GM18858 (cell line): ENCODE data around the gene HIVEP3.

ENCODE experiments used
- ATAC-seq: cut with Tn5 transposase; IDR thresholded peaks from one replicate; pipeline ENCODE4 v1.9.1; 2021; ENCODE audit not compliant: unreplicated experiment

HIVEP3 gene

DNA sequence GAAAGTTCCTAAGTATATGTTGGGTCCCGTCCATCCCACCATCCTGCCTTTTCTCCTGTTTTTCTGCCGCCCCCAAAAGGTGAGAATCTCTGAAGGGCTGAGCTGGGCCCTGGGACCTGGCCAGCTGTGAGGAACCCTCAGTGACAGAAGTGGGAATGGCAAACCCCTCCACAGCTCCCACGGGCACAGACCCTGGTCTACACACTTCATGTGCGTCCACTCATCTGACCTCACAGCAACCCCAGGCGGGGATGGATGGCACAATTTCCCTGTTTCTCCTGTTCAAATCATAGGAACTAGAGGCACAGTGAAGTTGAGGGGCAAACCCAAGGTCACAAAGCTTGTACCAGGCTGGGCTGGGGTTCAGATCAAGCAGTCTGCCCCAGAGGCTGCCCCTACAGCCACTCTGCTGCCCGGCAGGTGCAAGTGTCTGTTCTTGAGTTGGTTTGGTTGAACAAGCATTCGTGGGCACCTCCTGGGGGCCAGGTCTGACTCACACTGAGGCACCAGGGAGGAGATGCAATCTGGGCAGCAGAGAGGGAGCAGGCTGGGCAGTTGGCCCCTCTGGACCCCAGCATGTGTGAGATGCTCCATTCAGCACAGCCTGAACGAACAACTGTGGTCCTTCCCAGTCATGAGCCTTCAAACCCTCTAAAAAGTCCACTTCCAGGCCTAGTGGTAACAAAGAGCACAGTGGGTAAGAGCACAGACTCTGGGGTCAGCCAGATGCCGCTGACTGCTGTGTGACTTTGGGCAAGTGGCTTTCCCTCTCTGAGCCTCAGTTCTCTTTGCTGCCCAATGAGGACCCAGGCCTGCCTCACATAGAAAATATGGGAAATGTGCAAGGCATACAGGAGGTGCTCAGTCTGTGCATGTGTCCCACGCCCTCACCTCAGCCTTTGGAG, 438.3 kb downstream of the HIVEP3 start:
- ATAC-seq, result no peak

DNA sequence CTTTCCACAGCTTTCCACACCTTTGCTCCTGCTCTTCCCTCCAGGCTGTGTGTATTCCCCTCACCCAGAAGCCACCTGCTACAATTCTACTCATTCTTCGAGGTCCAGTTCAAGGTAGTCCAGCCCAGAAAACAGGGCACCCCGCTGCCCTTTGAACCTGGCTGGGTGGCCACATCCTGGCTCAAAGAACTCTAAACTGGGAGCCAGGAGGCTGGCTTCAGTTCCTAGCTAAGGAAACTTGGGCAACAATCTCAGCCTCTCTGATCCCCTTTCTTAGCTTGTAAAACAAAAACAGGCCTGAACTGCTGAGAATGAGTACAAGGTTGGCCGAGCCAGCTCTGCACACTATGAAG, 438.9 kb downstream of the HIVEP3 start:
- ATAC-seq, result no peak

DNA sequence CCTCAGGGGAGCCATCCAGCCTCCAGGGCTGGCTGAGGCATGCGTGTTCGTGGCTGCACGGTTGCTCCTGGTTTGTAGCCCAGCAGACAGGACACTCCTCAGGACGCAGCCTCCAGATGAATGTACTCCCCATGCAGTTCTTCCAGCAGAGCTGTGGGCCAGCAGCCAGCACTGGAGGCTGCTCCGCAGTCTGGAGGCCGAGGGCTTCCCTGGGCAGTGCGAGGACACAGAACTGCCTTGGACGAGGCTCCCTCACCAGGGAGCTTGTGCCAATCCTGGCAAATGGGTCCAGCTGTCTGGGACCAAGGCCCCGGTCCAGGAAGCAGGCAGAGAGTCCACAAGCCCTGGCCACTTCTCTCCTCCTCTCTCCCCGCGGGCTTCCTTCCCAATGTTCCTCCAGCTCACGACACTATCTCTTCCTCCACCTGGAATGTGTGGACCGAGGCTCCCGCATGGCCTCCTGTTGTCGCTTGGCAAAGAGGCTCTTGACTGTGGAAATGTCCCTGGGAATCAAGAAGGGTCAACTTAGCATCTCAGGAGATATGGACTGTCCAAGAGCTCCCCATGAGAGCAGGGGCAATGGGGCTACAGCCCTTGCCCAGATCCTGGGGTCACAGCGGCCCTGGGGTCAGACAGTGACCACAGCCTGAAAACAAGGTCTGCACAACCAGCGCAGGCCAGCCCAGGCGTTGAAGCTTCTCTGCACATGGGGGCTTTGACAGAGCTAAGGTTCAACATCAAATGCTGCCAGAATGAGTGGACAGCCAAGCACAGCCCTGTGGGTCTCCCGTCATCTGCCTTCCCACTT, 439.5 kb downstream of the HIVEP3 start:
- no peak for ATAC-seq

DNA sequence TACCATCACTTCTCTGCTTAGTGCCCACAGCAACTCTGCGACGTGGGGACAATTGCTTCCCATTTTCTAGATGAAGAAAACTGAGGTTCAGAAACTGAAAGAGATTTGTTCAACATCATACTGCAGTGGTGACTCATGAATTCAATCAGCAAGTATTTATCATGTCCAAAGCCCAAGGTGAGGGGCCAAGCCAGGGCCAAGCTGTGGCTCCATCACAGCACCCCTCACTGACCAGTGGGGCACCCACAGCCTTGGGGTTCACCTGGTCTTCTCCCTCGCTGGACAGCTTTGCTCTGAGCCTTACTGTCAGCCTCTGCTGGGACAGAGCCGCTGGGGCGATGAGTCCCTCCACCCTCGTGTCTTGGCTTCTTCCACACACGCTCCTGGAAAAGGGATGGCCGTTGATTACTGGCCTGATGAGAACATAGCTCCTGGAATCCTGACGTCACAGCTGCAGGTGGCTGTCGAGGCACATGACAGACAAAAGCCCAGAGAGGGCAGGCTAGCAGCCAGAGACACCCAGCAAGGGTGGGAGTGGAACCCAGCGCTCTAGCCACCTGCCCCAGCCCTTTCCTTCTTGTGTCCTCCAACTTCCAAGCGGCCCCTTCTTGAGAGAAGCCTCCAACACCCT, 440.5 kb downstream of the HIVEP3 start:
- no peak for ATAC-seq

DNA sequence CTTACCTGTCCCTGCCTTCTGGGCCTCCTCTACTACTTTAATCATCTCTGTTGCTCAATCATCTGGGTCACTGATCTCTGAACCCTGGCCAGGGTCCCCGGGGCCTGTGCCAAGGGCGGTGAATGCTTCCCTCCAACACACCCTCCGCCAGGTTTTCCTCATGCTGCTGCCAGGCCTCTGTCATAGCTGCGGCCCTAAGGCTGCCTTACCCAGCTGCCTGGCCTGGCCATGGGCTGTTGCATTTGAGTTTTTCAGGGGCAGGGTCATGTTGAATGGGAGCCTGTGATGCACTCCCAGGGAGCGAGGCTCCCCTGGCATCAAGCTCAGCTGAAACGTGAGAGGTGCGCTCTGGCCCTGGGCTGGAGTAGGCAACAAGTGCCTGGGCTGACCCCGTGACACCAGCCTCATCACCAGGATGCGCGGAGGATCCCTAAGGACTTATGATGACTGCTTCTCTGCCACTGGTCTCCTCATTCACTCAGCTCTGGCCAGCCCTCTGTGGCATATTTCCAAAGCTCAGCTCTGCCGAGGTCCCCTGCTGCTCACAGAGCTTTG, 441.8 kb downstream of the HIVEP3 start:
- no peak for ATAC-seq

DNA sequence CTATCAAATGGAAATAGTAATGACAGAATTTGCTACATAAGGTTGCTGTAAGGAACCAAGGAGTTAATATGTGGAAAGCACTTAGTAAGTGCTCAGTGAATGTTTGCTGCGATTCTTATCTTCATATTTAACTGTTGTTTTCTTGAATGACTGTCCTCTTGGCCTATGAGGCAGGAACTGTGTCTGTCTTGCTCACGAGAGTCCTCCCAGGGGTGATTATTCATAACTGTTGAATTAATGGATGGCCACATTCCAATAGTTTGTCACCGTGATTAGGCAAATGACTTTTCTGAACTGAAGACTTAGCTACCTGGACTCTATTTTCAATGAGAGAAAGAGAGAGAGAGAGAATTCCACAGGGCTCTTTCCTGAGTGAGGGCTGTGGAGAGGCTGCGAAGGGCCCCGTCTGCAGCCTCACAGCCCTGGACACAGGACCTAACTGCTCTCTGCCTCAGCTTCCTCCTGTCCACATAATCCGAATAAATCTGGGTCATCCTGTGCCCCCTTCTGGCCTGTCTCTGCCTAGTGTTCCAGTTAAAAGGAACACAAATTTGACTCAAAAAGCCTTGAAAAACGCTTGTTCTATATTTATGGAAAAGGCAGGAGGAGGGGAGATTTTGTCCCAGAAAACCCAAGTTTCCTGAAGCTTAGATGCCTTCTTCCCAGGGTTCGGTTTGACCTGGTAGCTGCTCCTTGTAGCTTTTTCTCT, 442.7 kb downstream of the HIVEP3 start:
- ATAC-seq, result no peak

DNA sequence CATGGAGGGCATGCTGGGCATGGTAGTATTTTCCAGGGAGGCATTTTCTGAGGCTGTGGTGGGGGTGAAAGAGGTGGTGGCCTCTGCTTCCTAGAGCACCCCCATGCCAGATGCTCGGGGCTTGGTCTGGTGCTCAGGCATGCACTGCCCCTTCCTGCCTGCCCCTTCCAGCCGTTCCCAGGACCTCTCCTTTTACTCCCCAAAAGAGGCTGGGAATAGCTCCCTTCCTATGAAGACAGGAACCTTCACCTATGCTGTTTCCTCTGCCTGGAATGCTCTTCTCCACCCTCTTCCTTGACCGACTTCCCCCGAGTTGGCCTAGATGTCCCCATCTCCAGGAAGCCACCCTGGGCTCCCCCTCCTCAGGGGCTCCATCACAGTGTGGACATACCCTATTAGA, 443.4 kb downstream of the HIVEP3 start:
- no peak for ATAC-seq

DNA sequence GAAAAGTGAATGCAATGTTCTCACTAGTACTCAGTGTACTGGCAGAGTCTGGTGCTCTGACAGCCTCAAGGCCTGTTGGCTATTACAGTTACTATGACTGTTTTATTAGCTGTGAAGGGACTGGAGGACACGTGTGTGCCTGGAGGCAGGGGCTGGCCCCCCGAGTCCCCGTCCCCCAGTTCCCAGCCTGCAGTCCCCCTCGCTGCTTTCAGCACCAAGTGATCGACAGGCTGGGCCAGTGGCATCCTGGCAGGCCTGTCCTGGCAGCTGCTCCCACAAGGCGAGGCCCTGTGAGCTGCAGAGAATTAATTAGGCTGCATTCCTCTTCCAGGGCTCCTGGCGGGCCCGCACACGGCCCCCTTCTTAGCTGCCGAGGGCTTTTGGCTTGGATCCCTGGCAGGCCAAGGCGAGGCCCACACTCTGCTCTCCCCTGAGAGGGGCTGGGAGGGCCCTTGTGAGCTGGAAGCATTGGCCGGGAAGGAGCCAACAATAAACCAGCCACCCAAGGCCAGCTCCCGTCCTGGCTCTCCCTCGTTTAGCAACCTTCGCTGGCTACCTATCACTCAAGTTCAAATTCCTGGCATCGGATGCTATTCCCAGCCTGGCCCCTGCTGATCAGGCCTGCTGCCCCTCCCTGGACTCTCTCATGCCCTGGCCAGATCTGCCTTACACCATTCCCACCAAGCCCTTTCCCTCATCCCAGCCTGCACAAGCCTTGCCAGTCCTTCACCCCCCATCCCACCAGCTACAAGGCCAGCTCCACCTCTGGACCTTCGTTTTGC, 444.0 kb downstream of the HIVEP3 start:
- no peak for ATAC-seq

DNA sequence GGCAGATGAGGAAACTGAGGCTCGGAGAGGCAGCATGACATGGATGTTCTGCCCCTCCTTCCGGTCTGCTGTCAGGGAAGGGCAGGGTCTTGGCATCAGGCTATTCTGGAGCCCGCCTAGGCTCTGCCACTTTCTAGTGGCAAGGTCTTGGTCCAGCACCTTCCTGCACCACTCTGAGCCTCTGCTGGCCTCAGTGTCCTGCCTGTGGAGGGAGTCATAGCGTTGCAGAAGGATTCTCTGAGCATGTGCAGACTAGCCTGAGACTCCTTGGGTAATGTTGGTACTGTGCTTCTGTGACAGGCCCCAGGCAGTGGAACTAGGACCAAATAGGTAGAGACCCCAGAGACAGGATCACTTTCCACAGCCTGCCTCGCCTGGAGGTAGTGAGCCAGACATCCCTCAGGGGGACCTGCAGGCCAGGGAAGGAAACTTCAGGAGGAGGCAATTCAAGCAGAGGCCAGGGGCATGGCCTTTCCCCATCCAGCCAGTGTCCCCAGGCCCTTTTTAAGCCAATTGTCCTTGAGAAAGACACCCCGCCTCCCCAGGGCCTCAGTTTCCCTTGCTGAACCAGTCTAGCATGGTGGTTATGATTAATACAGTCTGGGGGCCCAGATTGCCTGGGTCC, 444.9 kb downstream of the HIVEP3 start:
- ATAC-seq, result no peak

DNA sequence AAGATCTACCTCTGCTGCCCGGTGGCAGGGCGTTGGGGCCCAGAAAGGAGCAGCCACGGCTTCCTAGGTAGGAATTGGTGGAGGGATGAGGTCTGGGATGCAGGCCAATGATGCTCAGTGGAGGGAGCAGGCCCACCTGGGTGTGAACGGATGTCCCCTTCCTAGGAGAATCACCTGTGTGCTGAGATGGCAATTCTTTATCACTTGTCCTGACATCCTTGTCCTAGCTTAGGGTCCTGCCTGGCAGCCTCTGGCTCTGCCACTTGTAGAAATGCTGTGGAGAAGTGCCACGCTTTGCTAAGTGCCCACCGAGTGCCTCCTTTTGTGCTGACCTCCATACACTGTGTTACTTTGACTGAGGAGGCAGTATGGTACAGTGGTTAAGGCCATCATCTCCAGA, 447.1 kb downstream of the HIVEP3 start:
- no peak for ATAC-seq

DNA sequence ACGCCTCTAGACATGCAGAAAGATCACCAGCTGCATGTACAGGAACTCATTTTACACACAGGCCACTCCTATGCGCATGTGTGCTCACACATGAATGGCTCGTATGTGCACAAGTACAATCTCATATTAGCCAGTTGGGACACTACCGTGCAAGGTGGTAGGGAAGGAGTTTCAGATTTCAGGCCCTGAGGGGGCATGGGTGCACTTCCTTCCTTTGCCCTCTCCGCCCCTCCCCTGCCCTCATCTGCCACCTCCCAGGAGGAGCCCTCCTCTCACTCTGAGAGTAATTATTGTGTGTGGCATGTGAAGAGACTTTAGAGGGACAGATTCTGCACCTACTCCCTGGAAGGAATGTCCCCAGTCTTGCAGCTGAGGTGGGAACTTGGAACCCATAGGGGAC, 449.0 kb downstream of the HIVEP3 start:
- no peak for ATAC-seq

DNA sequence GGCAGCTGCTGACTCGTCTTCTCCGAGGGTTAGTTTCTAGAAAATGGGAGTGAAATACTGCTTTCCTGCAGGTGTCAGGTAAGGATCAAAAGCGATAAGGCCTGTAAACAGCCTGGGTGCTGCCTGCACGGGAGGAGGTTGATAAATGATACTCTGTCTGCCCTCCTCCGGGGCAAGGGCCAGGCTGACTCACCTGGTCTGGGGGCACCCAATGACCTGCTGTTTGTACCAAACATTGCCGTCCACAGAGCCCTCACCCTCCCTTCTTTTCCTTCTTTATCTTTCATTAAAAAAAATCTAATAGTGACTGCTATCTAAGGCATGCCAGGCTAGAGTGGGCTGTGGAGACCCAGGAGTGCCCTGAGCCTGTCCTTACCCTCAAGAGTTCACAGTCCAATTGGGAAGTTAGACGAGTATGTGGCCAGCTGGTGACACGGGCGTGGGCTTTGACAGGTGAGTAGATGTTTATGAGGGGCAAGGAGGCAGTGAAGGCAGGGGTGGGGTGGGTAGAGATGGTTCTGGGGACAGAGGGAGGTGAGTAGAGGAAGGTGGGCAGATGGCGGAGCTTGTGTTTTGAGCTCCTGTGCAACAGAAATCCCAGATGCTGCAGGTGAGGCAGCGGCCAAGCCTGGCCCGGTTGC, 450.5 kb downstream of the HIVEP3 start:
- no peak for ATAC-seq

DNA sequence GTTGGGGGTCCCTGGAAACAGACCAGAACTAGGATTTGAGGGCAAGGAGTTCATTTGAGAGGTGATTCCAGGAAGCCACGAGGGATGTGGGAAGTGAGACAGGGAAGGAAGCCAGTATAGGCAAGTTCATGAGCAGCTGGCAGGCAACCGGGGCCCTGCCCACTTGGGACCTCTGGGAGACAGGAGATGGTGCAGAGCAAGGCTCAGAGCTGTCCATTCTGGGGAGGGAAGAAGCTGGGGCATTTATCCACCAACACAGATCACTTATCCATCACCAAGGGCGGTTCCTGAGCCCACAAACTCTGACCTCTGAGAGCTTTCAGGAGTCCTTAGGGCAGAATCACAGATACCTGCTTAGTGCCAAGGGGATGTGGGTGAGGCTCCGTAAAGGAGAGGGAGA, 451.0 kb downstream of the HIVEP3 start:
- no peak for ATAC-seq

DNA sequence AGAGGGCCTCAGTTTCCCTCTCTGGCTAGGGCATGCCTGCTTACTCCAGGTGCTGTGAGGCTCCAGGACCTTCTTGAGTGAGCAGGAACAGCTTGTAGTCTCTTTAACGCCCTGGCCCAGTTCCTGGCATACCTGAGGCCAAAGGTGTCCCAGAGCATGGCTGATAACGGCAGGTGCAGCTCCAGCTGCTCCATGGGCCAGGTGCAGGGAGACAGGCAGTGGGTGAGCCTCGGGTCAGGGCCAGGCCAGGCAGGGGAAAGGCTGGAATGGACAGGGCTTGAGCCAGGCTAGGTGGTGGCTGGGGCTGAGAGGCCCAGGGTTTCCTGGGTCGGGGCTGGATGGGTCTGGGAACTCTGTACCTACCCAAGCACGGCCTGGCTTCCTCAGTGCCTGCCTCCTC, 452.6 kb downstream of the HIVEP3 start:
- ATAC-seq, result no peak

DNA sequence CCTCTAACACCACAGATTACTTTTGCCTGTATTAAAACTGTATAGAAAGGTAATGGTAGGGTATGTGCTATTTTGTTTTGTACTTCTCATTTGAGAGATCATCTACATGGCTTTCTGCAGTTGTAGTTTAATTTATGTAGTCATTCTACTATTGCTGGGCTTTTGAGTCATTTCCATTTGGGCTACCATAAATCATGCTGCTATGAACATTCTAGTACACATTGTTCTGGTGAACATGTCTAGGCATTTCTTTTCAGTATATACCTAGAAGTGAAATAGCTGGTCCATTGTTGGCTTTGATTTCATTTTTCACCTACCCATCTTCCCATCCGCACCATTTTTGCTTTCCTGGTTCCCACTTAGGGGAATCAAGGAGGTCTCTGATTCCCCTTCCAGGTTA, 453.0 kb downstream of the HIVEP3 start:
- no peak for ATAC-seq

DNA sequence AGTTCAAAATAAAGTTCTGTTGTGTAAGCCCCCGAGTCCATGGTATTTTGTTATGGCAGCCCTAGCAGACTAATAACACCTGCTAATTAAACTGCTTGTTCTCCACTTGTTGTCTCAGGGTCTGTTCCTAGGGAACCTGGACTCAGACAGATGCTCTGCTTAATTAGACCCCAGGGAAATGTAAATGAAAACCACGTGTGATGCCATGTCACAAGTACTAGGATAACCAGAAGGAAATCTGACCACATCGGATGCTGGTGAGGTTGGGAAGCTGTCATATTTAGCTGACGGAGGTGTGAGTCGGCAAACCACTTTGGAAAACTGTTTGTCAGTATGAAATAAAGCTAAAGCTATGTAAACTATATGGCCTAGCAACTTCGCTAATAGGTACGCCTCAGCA, 453.8 kb downstream of the HIVEP3 start:
- ATAC-seq, result no peak

DNA sequence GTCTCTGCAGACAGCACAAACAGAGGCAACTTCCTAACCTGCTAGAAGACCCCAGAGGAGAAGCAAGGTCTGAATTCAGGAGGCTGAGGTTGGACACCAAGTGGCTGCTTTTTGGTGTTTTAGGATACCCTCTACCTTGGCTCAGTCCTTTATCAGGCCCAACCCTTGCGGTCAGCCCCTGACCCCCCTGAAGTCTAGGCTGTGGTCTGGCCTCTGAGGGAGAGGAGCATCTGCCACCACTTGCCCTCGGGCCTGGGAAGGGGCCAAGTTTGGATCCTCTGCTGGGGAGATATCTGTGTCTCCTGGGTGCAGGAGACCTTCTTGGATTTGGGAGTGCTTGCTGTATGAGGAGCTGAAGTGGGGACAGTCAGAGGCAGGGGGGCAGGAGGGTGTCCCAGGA, 455.2 kb downstream of the HIVEP3 start:
- ATAC-seq, result no peak

DNA sequence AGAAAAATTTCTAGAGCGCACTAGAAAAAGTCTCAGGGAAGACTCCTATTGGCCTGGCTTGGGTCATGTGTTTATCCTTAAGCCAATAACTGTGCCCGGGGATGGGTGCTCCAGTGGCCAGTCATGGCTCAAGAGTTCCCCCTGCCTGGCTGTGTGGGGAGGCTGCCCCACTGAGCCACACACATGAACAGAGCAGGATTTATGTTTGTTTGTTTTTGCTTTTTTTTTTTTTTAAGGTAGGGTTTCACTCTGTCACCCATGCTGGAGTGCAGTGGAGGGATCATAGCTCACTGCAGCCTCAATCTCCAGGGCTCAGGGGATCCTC, 456.1 kb downstream of the HIVEP3 start:
- ATAC-seq, result no peak
